Mesendoderm (in vitro differentiated cells): ENCODE measurements around the gene SPINDOC.

Source experiments
- DNase-seq: peaks from one replicate; pipeline ENCODE4 v3.0.0; 2013
- H2AK5ac ChIP-seq: 2 replicates; pipeline ENCODE4 v1.6.1; 2013; ENCODE audit warnings: low read length, inconsistent platforms
- H2BK120ac ChIP-seq: 2 replicates; pipeline ENCODE4 v1.6.1; 2013; ENCODE audit warnings: low read depth, mild to moderate bottlenecking, low read length, moderate library complexity, mixed read lengths
- H2BK15ac ChIP-seq: replicated peaks from 2 replicates; pipeline ENCODE4 v1.6.1; 2013; ENCODE audit warnings: low read depth, mild to moderate bottlenecking, moderate library complexity
- H2BK5ac ChIP-seq: 2 replicates; pipeline ENCODE4 v1.6.1; 2013; ENCODE audit warnings: low read length, inconsistent platforms
- H3K18ac ChIP-seq: 2 replicates; pipeline ENCODE4 v1.6.1; 2013; ENCODE audit warnings: mild to moderate bottlenecking, low read length, mixed read lengths
- H3K23ac ChIP-seq: one replicate; pipeline ENCODE4 v1.6.1; 2013; ENCODE audit warnings: low read length
- H3K27ac ChIP-seq: 2 replicates; pipeline ENCODE4 v1.5.1; 2013; ENCODE audit warnings: low read depth, mild to moderate bottlenecking, inconsistent platforms, low read length, moderate library complexity
- H3K27me3 ChIP-seq: 2 replicates; pipeline ENCODE4 v1.6.1; 2013; ENCODE audit warnings: low read length, control low read depth, mild to moderate bottlenecking, inconsistent platforms; ENCODE audit not compliant: insufficient read depth, poor library complexity
- H3K36me3 ChIP-seq: 2 replicates; pipeline ENCODE4 v1.6.1; 2013; ENCODE audit warnings: low read length, inconsistent platforms; ENCODE audit not compliant: control insufficient read depth, insufficient read depth
- H3K4ac ChIP-seq: one replicate; pipeline ENCODE4 v1.6.1; 2013; ENCODE audit warnings: low read depth, mild to moderate bottlenecking, low read length, moderate library complexity
- H3K4me1 ChIP-seq: 2 replicates; pipeline ENCODE4 v1.6.1; 2013; ENCODE audit warnings: low read depth, low read length, inconsistent platforms; ENCODE audit not compliant: control insufficient read depth
- H3K4me2 ChIP-seq: 2 replicates; pipeline ENCODE4 v1.6.1; 2013; ENCODE audit warnings: low read length
- H3K4me3 ChIP-seq: 2 replicates; pipeline ENCODE4 v1.5.1; 2013; ENCODE audit warnings: mild to moderate bottlenecking, low read length
- H3K56ac ChIP-seq: one replicate; pipeline ENCODE4 v1.6.1; 2013; ENCODE audit warnings: low read length
- H3K79me1 ChIP-seq: 2 replicates; pipeline ENCODE4 v1.6.1; 2013; ENCODE audit warnings: low read length, inconsistent platforms
- H3K79me2 ChIP-seq: 2 replicates; pipeline ENCODE4 v1.6.1; 2013; ENCODE audit warnings: mild to moderate bottlenecking, low read length; ENCODE audit not compliant: control insufficient read depth, insufficient read depth
- H3K9ac ChIP-seq: 2 replicates; pipeline ENCODE4 v1.6.1; 2013; ENCODE audit warnings: low read length, inconsistent platforms
- H4K5ac ChIP-seq: one replicate; pipeline ENCODE4 v1.6.1; 2013; ENCODE audit warnings: low read length
- H4K8ac ChIP-seq: one replicate; pipeline ENCODE4 v1.6.1; 2013; ENCODE audit warnings: low read depth, mild to moderate bottlenecking, control low read depth, low read length, moderate library complexity
- WGBS: extraction: QIAGEN DNeasy Blood & Tissue Kit; methylation state at CpG from one replicate; pipeline ENCODE4 v1.1.7; 2013; ENCODE audit warnings: low lambda C conversion rate, missing lambda C conversion rate; ENCODE audit not compliant: insufficient coverage; ENCODE audit errors: extremely low coverage; 5-methylcytosine and 5-hydroxymethylcytosine counted together

Gene SPINDOC

GRCh38 chr11:63871962-63872799 lies 58.9 kb downstream of the SPINDOC start:
- Histone ChIP-seq H4K5ac (no peak overlapping the region), H3K4me2 (no peak overlapping the region), H2BK5ac (no peak overlapping the region), H3K18ac (no peak overlapping the region), H3K4me1 (peaks cover 15% of the 10 kb centered on the region), H3K79me2 (peaks cover 72% of the 10 kb centered on the region), H2AK5ac (no peak overlapping the region), H3K4me3 (no peak overlapping the region), H2BK15ac (no peak overlapping the region), H3K56ac (peak overlapping the region; percentile 15), H4K8ac (no peak overlapping the region), H3K4ac (no peak overlapping the region), H3K9ac (no peak overlapping the region), H3K27ac (no peak overlapping the region), H3K36me3 (no peaks in the 10 kb centered on the region), H3K23ac (no peak overlapping the region), H2BK120ac (no peak overlapping the region), H3K27me3 (no peaks in the 10 kb centered on the region), H3K79me1 (peaks cover 51% of the 10 kb centered on the region)
- peak; percentile 94 for DNase-seq
- WGBS: no CpG with 5 or more reads among the region's 11 CpGs

DNA sequence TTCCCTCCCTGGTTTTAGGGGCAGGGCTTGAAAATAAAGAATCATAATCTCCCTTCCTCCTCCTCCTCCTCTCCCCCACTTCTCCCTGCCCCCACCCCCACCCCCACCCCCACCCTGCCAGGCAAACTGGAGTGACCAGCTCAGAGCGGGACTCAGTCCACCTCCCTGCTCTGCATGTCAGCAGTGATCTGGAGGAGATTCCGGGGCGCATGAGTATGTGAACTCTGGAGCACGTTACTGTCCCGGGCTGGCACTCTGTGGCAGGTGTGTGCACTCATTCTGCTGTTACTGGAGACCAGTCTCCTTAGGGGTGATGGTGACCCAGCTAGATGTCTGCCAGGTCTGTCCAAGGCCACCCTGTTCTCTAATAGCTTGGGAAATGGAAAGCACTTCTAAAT lies 59.5 kb downstream of the SPINDOC start:
- Histone ChIP-seq H4K8ac (no peak overlapping the region), H3K56ac (peak overlapping the region; percentile 3), H2AK5ac (no peak overlapping the region), H3K79me2 (peaks cover 67% of the 10 kb centered on the region), H3K36me3 (no peaks in the 10 kb centered on the region), H3K4me2 (no peak overlapping the region), H3K4me3 (no peak overlapping the region), H3K18ac (no peak overlapping the region), H4K5ac (no peak overlapping the region), H2BK120ac (no peak overlapping the region), H2BK5ac (no peak overlapping the region), H3K27ac (no peak overlapping the region), H3K4ac (no peak overlapping the region), H3K9ac (no peak overlapping the region), H3K27me3 (no peaks in the 10 kb centered on the region), H3K4me1 (peaks cover 13% of the 10 kb centered on the region), H2BK15ac (no peak overlapping the region), H3K79me1 (peaks cover 50% of the 10 kb centered on the region), H3K23ac (no peak overlapping the region)
- no peak for DNase-seq
- WGBS: no CpG with 5 or more reads among the region's 5 CpGs

DNA sequence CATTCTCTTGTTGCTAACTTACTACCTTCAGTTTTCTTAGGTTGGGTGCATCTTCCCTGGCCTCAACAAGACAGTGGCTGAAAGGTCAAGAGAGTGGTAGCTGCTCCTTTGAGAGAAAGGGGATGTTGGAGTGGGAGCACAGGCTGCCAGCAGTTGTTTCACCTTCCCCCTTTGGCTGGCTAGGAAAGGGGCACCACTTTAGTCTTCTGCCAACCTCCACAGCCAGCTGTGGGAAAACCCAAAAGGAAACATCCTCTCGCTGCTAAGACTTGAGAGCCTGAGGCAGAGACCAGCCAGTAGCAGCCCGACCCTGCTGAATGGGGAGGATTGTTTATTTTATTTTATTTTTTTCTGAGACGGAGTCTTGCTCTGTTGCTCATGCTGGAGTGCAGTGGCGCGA lies 60.1 kb downstream of the SPINDOC start:
- no peak overlapping the region for H3K27ac ChIP-seq
- no peak overlapping the region for H3K56ac ChIP-seq
- H3K9ac ChIP-seq: no peak overlapping the region
- peaks cover 52% of the 10 kb centered on the region for H3K79me1 ChIP-seq
- no peak overlapping the region for H4K5ac ChIP-seq
- H3K18ac ChIP-seq: no peak overlapping the region
- no peak overlapping the region for H2AK5ac ChIP-seq
- peaks cover 69% of the 10 kb centered on the region for H3K79me2 ChIP-seq
- DNase-seq: no peak
- H3K4me1 ChIP-seq: peaks cover 13% of the 10 kb centered on the region
- H3K36me3 ChIP-seq: no peaks in the 10 kb centered on the region
- WGBS: no CpG with 5 or more reads among the region's 5 CpGs
- H2BK15ac ChIP-seq: no peak overlapping the region
- H3K23ac ChIP-seq: no peak overlapping the region
- H2BK120ac ChIP-seq: no peak overlapping the region
- no peak overlapping the region for H4K8ac ChIP-seq
- no peak overlapping the region for H2BK5ac ChIP-seq
- H3K4me2 ChIP-seq: no peak overlapping the region
- no peaks in the 10 kb centered on the region for H3K27me3 ChIP-seq
- H3K4me3 ChIP-seq: no peak overlapping the region
- no peak overlapping the region for H3K4ac ChIP-seq

DNA sequence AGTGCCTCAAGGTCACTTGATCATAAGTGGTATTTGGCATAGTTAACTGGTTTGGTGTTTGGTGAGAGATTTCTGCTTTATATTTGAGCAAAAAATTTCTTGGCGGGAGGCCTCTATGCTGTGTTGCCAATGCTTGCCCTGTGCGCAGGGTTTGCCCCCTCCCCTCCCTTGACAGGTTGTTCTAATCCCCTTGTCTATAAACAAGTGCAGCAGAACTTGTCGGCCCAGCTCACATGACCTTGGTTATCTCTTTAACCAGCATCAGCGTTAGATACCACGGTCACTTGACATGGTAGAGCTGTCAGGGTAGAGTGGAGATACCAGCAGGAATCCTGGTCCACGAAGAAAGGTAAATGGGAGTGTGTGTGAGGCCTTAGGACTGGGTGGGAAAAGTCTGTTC lies 61.3 kb downstream of the SPINDOC start:
- Histone ChIP-seq H3K4me2 (no peak overlapping the region), H3K56ac (no peak overlapping the region), H4K8ac (no peak overlapping the region), H3K36me3 (no peaks in the 10 kb centered on the region), H2BK15ac (no peak overlapping the region), H3K4me1 (peaks cover 11% of the 10 kb centered on the region), H2AK5ac (no peak overlapping the region), H2BK5ac (no peak overlapping the region), H4K5ac (no peak overlapping the region), H3K18ac (no peak overlapping the region), H3K79me1 (peaks cover 52% of the 10 kb centered on the region), H3K4me3 (no peak overlapping the region), H3K9ac (no peak overlapping the region), H3K4ac (no peak overlapping the region), H3K27ac (no peak overlapping the region), H2BK120ac (no peak overlapping the region), H3K79me2 (peaks cover 64% of the 10 kb centered on the region), H3K27me3 (no peaks in the 10 kb centered on the region), H3K23ac (no peak overlapping the region)
- no peak for DNase-seq
- no CpG with 5 or more reads among the region's 6 CpGs for WGBS

- Histone ChIP-seq H2BK120ac (no peak overlapping the region), H2BK5ac (no peak overlapping the region), H3K79me2 (peaks cover 60% of the 10 kb centered on the region), H3K18ac (no peak overlapping the region), H2BK15ac (no peak overlapping the region), H3K4ac (no peak overlapping the region), H3K23ac (no peak overlapping the region), H3K4me1 (peaks cover 15% of the 10 kb centered on the region), H3K27me3 (no peaks in the 10 kb centered on the region), H4K8ac (no peak overlapping the region), H3K79me1 (peaks cover 46% of the 10 kb centered on the region), H3K27ac (no peak overlapping the region), H3K56ac (no peak overlapping the region), H3K36me3 (no peaks in the 10 kb centered on the region), H4K5ac (no peak overlapping the region), H3K4me2 (no peak overlapping the region), H3K9ac (no peak overlapping the region), H2AK5ac (no peak overlapping the region), H3K4me3 (no peak overlapping the region)
- DNase-seq: no peak
- no CpG with 5 or more reads among the region's 8 CpGs for WGBS
These were observed 62.3 kb downstream of the SPINDOC start for GRCh38 chr11:63875506-63876065.
